K562 (cell line): ENCODE data around the gene LRRC14B. TPM values are rescaled to one million over a fixed set of nuclear protein-coding genes. Genes with fewer than 3 reads are reported as not detected.

ENCODE experiments used
- ATAC-seq: fragments of 200-7000 bp; cut with Tn5 transposase; 3 replicates; pipeline ENCODE4 v1.9.1; 2020; ENCODE audit warnings: moderate library complexity
- Bru-seq: library from RNA; stranded (reverse); fragments of 400-500 nt; gene quantifications from one replicate; lab custom pipeline; 2021; lab: Mats Ljungman, UMichigan
- BruChase-seq, 2 experiments: library from RNA; stranded (reverse); fragments of 400-500 nt; gene quantifications; one replicate each; lab custom pipeline; 2021; lab: Mats Ljungman, UMichigan
- BruUV-seq: library from RNA; stranded (reverse); fragments of 400-500 nt; replicated peaks from 2 replicates; lab custom pipeline; 2021; lab: Mats Ljungman, UMichigan
- CTCF ChIA-PET: fragments of 300-600 bp; formaldehyde crosslinking; extraction: SDS; loops from one replicate; lab custom pipeline; 2021; ENCODE audit warnings: low intra/inter-chr PET ratio; lab: Yijun Ruan, JAX
- POLR2A ChIA-PET: fragments of 300-600, 350-650 bp; sonication (Branson Sonifier 250); formaldehyde crosslinking; extraction: SDS; loops from one replicate; lab custom pipeline; 2021; ENCODE audit warnings: antibody characterized with exemption, inconsistent platforms; lab: Yijun Ruan, JAX
- DNase-seq, 4 experiments: peaks; one replicate each; pipeline versions ENCODE4 v3.0.0 to v3.0.0-alpha.2; 2011 to 2018; ENCODE audit warnings: low spot score in 3 of 4, mixed read lengths in 3 of 4; ENCODE audit errors: extremely low read depth in 1 of 4
- FAIRE-seq: peaks from 2 replicates; lab custom pipeline; 2011; peaks lifted over from hg19 to GRCh38; lab: Jason Lieb, UNC
- H2AFZ ChIP-seq: 2 replicates; pipeline ENCODE4 v1.6.0; 2011; ENCODE audit warnings: low read depth, low read length, control low read depth, inconsistent platforms
- H3K27ac ChIP-seq: fragments of 200-600 bp; 3 replicates; pipeline ENCODE4 v1.8.0; 2011; ENCODE audit warnings: low read depth, mild to moderate bottlenecking, control low read depth, inconsistent platforms, low read length, moderate library complexity, mixed read lengths; ENCODE audit errors: extremely low read depth
- H3K27me3 ChIP-seq, 2 experiments: fragments of 300-600 bp in 1 of 2; 2 replicates in 1 of 2; 3 replicates in 1 of 2; pipeline versions ENCODE4 v1.6.0 to v1.8.0; 2011; ENCODE audit warnings: inconsistent platforms in 2 of 2, low read length in 2 of 2, mild to moderate bottlenecking in 1 of 2, mixed read lengths in 1 of 2, moderate library complexity in 1 of 2; ENCODE audit not compliant: control insufficient read depth in 2 of 2, insufficient read depth in 2 of 2
- H3K36me3 ChIP-seq: fragments of 300-600 bp; 3 replicates; pipeline ENCODE4 v1.8.0; 2011; ENCODE audit warnings: mild to moderate bottlenecking, low read length, inconsistent platforms; ENCODE audit not compliant: control insufficient read depth, insufficient read depth
- H3K4me1 ChIP-seq, 2 experiments: fragments of 200-600 bp in 1 of 2; replicated peaks in 1 of 2; 2 replicates in 1 of 2; 3 replicates in 1 of 2; pipeline versions ENCODE4 v1.5.1 to v1.8.0; 2011; ENCODE audit warnings: inconsistent platforms in 2 of 2, low read length in 2 of 2, mild to moderate bottlenecking in 1 of 2, mixed read lengths in 1 of 2, moderate library complexity in 1 of 2; ENCODE audit not compliant: control insufficient read depth in 2 of 2, insufficient read depth in 2 of 2
- H3K4me2 ChIP-seq: 2 replicates; pipeline ENCODE4 v1.6.1; 2011; ENCODE audit warnings: low read length, control low read depth, inconsistent platforms, mixed read lengths; ENCODE audit not compliant: insufficient read depth
- H3K4me3 ChIP-seq: fragments of 200-600 bp; sonication (generic), shearing (Covaris generic); 2 replicates; pipeline ENCODE4 v1.5.1; 2016; ENCODE audit warnings: control low read depth, inconsistent platforms
- H3K79me2 ChIP-seq: fragments of 200-600 bp; 3 replicates; pipeline ENCODE4 v1.8.0; 2011; ENCODE audit warnings: low read length, inconsistent platforms; ENCODE audit not compliant: control insufficient read depth, insufficient read depth
- H3K9ac ChIP-seq, 2 experiments: 2 replicates each; pipeline versions ENCODE4 v1.6.0 to v1.6.1; 2011; ENCODE audit warnings: low read depth in 2 of 2, low read length in 2 of 2, control low read depth in 1 of 2, inconsistent platforms in 1 of 2, mild to moderate bottlenecking in 1 of 2, mixed read lengths in 1 of 2; ENCODE audit not compliant: insufficient read depth in 1 of 2
- H3K9me1 ChIP-seq: one replicate; pipeline ENCODE4 v1.6.0; 2011; ENCODE audit warnings: inconsistent platforms, mild to moderate bottlenecking, low read length, moderate library complexity; ENCODE audit not compliant: control insufficient read depth, insufficient read depth
- H3K9me3 ChIP-seq: replicated peaks from 2 replicates; pipeline ENCODE4 v1.5.1; 2011; ENCODE audit warnings: low read depth, low read length, inconsistent platforms; ENCODE audit not compliant: control insufficient read depth, insufficient read depth
- H4K20me1 ChIP-seq: replicated peaks from 2 replicates; pipeline ENCODE4 v1.6.1; 2011; ENCODE audit warnings: low read length, inconsistent platforms, mixed read lengths; ENCODE audit not compliant: control insufficient read depth, insufficient read depth
- EGR1 ChIP-seq: fragments of 450-650 bp; conservative IDR thresholded peaks from 2 replicates; pipeline ENCODE4 v1.6.1; 2017; ENCODE audit warnings: mild to moderate bottlenecking
- ESRRA ChIP-seq: fragments of 450-650 bp; IDR thresholded peaks from 2 replicates; pipeline ENCODE4 v1.6.1; 2014; ENCODE audit warnings: low read depth, mild to moderate bottlenecking, moderate library complexity, borderline replicate concordance
- FOXM1 ChIP-seq, 2 experiments: fragments of 450-650 bp in 1 of 2; sonication (generic) in 1 of 2; formaldehyde crosslinking in 1 of 2; IDR thresholded peaks; 2 replicates each; pipeline versions ENCODE4 v1.6.1 to v1.9.0; 2017 to 2022; ENCODE audit warnings: low read depth in 2 of 2, mild to moderate bottlenecking in 2 of 2, missing genetic modification reagents in 1 of 2, moderate library complexity in 1 of 2
- HNRNPL ChIP-seq: fragments of 200-400 bp; formaldehyde crosslinking; IDR thresholded peaks from 2 replicates; pipeline ENCODE4 v1.6.1; 2017; ENCODE audit warnings: low read depth, mild to moderate bottlenecking, low read length
- MTA1 ChIP-seq: fragments of 450-650 bp; IDR thresholded peaks from 2 replicates; pipeline ENCODE4 v1.6.1; 2017; ENCODE audit warnings: borderline replicate concordance
- NUFIP1 ChIP-seq: fragments of 450-650 bp; IDR thresholded peaks from 2 replicates; pipeline ENCODE4 v1.6.1; 2018; ENCODE audit not compliant: partially characterized antibody
- POLR2G ChIP-seq: fragments of 200-400 bp; formaldehyde crosslinking; IDR thresholded peaks from 2 replicates; pipeline ENCODE4 v1.6.1; 2017; ENCODE audit warnings: low read depth, mild to moderate bottlenecking, antibody characterized with exemption, low read length, moderate library complexity
- TAF15 ChIP-seq: fragments of 200-400 bp; formaldehyde crosslinking; IDR thresholded peaks from 2 replicates; pipeline ENCODE4 v1.6.1; 2017; ENCODE audit warnings: mild to moderate bottlenecking, low read depth, low read length, moderate library complexity
- WHSC1 ChIP-seq: IDR thresholded peaks from one replicate; pipeline ENCODE4 v1.6.1; 2012; ENCODE audit warnings: low read length, control low read depth, inconsistent platforms
- ZNF76 ChIP-seq: fragments of 250-450 bp; sonication (Bioruptor Pico); IDR thresholded peaks from 2 replicates; pipeline ENCODE4 v1.4.0; 2020; ENCODE audit warnings: mild to moderate bottlenecking, moderate library complexity, borderline replicate concordance
- ZNF830 ChIP-seq: fragments of 250-450 bp; sonication (Bioruptor Pico); IDR thresholded peaks from 2 replicates; pipeline ENCODE4 v1.5.0; 2021; ENCODE audit warnings: mild to moderate bottlenecking
- WGBS: fragments of 100-300 bp; shearing (Covaris generic); methylation state at CpG from one replicate; pipeline ENCODE4 v1.1.6; 2016; ENCODE audit warnings: low coverage, mixed read lengths; ENCODE audit not compliant: insufficient coverage; ENCODE audit errors: missing lambda C conversion rate; 5-methylcytosine and 5-hydroxymethylcytosine counted together
- in situ Hi-C: fragments of 300-500 bp; cut with MboI; formaldehyde crosslinking; loops from 4 replicates; pipeline ENCODE4 v1.15.0; 2018; ENCODE audit warnings: inconsistent platforms, mixed read lengths
- intact Hi-C: fragments of 100-400 bp; cut with micrococcal nuclease; formaldehyde crosslinking; loops from 2 replicates; pipeline ENCODE4 v1.14.2; 2022
- long read RNA-seq, 3 experiments: library from polyadenylated mRNA in 2 of 3; library from RNA in 1 of 3; unstranded in 2 of 3; stranded (forward) in 1 of 3; transcript quantifications; one replicate each; pipeline ENCODE4 v2.0.0, GENCODE V29; 2019 to 2022
- polyA minus RNA-seq, 3 experiments: library from RNA; depleted of rRNA, polyadenylated mRNA; stranded (reverse); fragments of >200 nt; gene quantifications; 2 replicates each; pipeline ENCODE4 v1.2.3, GENCODE V29; 2011
- polyA plus RNA-seq, 8 experiments: library from polyadenylated mRNA; depleted of rRNA in 4 of 8; stranded (reverse) in 5 of 8; unstranded in 3 of 8; fragments of >200 nt; fragmentation: Nextera tagmentation in 2 of 8; fragmentation: Illumina TruSeq in 1 of 8; extraction: Ambion mirVana in 2 of 8; extraction: Trizol in 1 of 8; gene quantifications; 2 replicates each; pipeline versions ENCODE4 v1.2.1 to v1.2.3, GENCODE V29; 2011 to 2014; ENCODE audit warnings: inconsistent platforms in 1 of 8, missing spikeins in 1 of 8
- total RNA-seq, 7 experiments: library from RNA; depleted of rRNA in 6 of 7; stranded (reverse); fragments of >200 nt in 6 of 7; fragmentation: Illumina TruSeq in 2 of 7; extraction: Trizol in 2 of 7; gene quantifications; 2 replicates each; pipeline versions ENCODE4 v1.2.1 to v1.2.3, GENCODE V29; 2011 to 2021; ENCODE audit warnings: low replicate concordance in 1 of 7
- TF ChIP-seq, protein P1 (sequence below): sonication (generic); formaldehyde crosslinking; IDR thresholded peaks from 2 replicates; pipeline ENCODE4 v1.8.1; 2023; ENCODE audit warnings: mild to moderate bottlenecking, missing genetic modification reagents
- TF ChIP-seq, protein P2 (sequence below): fragments of 450-650 bp; IDR thresholded peaks from 2 replicates; pipeline ENCODE4 v1.6.1; 2016; ENCODE audit warnings: antibody characterized with exemption

Gene LRRC14B
- total RNA-seq (2011; cell fraction: chromatin; rRNA removed; ENCODE audit: low replicate concordance) = not detected in 2 replicates
- total RNA-seq (2011; cell fraction: nucleolus; rRNA removed) = not detected in 2 replicates
- total RNA-seq (2011; cell fraction: nucleoplasm; rRNA removed) = not detected in 2 replicates
- total RNA-seq (2014; rRNA removed) (not detected in 2 replicates), total RNA-seq (2014; rRNA removed; fragmentation: Illumina TruSeq; extraction: Trizol) (not detected in 2 replicates), total RNA-seq (2015; rRNA removed; fragmentation: Illumina TruSeq; extraction: Trizol) (not detected in 2 replicates), total RNA-seq (2021) (not detected in 2 replicates), polyA plus RNA-seq (2011; rRNA removed) (not detected in 2 replicates), polyA plus RNA-seq (2014; fragmentation: Illumina TruSeq; extraction: Trizol) (not detected in 2 replicates), polyA plus RNA-seq (2014; fragmentation: Nextera tagmentation; extraction: Ambion mirVana) (not detected), polyA plus RNA-seq (2014; rRNA removed) (not detected in 2 replicates), polyA minus RNA-seq (2011; rRNA and poly(A)+ RNA removed) (not detected in 2 replicates), Bru-seq, nascent RNA (not detected), BruChase-seq, experiment 1, labeled RNA remaining after a 2-hour chase (not detected), BruChase-seq, experiment 2, labeled RNA remaining after a 6-hour chase (not detected)
- polyA plus RNA-seq (2011; cell fraction: cytosol; rRNA removed) = not detected in 2 replicates
- not detected in 2 replicates for polyA plus RNA-seq (2011; cell fraction: nucleus; rRNA removed)
- polyA plus RNA-seq (2012) = not detected in 2 replicates
- polyA minus RNA-seq (2011; cell fraction: cytosol; rRNA and poly(A)+ RNA removed) = not detected in 2 replicates
- not detected in 2 replicates for polyA minus RNA-seq (2011; cell fraction: nucleus; rRNA and poly(A)+ RNA removed)
- long read RNA-seq, experiment 1 = 0 reads
- long read RNA-seq, experiment 2 = 0 reads
- long read RNA-seq, experiment 3 = 0 reads

DNA sequence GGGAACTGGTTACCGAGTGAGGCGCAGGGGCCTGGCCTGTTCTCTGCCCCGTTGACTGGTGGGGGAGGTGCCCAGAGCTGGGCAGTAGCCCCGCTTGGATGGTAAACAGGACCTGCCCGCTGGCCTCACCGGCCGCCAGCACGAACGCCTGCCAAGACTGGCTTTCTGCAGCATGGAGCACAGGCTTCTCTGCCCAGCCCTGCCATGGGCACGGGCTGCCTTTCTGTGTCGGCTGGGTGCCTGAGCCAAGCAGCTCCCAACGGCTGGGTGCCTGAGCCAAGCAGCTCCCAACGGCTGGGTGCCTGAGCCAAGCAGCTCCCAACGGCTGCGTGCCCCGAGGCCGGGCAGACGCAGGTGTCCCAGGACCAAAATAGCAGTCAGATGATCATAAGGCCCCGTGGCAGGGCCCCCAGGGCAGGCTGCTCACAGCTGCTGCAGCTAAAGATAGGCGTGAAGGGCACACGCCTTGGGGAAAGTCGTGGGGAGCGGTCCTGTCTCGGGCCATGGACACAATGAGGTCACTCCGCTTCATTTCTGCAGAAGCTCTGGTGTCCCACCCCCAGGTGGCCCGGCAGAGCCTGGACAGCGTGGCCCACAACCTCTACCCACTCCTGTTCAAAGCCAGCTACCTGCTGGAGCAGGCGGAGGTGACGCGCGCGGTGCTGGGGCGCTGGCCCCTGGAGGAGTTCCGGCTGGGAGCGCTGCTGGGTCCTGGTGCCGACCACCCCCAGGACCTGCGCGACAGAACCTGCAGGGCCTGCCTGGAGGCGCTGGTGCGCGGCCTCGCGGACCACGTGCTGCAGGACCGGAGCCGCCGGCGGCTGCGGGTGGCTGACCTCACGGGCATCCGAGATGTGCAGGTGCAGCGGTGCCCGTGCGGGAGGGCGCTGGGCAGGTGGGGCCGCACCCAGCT lies at the start of gene LRRC14B:
TSS of gene LRRC14B (plus strand) at position 460 of the 913 bp plus-strand sequence. CDS start at position 504, 44 bp downstream.
- no peak within 1 kb of the TSS; a peak in 1 of 4 replicates for H3K9ac ChIP-seq
- no TSS peak for BruUV-seq
- H3K9me3 ChIP-seq = no peaks in the 10 kb centered on the region
- ATAC-seq = no peak
- H3K4me2 ChIP-seq = no peak within 1 kb of the TSS
- H3K4me3 ChIP-seq = no peak within 1 kb of the TSS
- H3K79me2 ChIP-seq = no peaks in the 10 kb centered on the region
- no peaks in the 10 kb centered on the region for H3K9me1 ChIP-seq
- POLR2A ChIA-PET = interaction anchor here (1.3 to 2.0 kb wide), 2 partner anchors 9 to 39 kb away, joined by 4 to 5 read pairs; no protein-coding TSS in a partner anchor
- no peak within 1 kb of the TSS for H3K27ac ChIP-seq
- 27% methylated on average over 52 of the region's 56 CpGs for WGBS
- no peaks in the 10 kb centered on the region for H3K36me3 ChIP-seq
- H3K27me3 ChIP-seq = peaks cover 34 to 81% of the 10 kb centered on the region in 2 experiments
- in situ Hi-C loops = no loop called here
- H3K4me1 ChIP-seq = peaks cover 0 to 71% of the 10 kb centered on the region in 2 experiments; a peak in 2 of 5 replicates
- H4K20me1 ChIP-seq = peaks cover 32% of the 10 kb centered on the region
- H2AFZ ChIP-seq = no peak within 1 kb of the TSS
- intact Hi-C loops = no loop called here
- FAIRE-seq = no peak
- DNase-seq = no peak
- TF ChIP-seq ZNF76 (CRISPR knock-in tag) (no peak), POLR2G (0 out of 2 replicates have a peak, but pooled peaks have one; percentile 7), TAF15 (no peak), WHSC1 (no peak), MTA1 (no peak), EGR1 (no peak), ESRRA (no peak), ZNF830 (CRISPR knock-in tag) (no peak), HNRNPL (no peak), FOXM1 (IDR thresholded peaks at IDR 0.05; ENCODE audit: low read depth) (no peak), FOXM1 (CRISPR knock-in tag; IDR thresholded peaks at IDR 0.05; ENCODE audit: low read depth) (no peak), NUFIP1 (no peak)
- TF ChIP-seq, protein P1, sequence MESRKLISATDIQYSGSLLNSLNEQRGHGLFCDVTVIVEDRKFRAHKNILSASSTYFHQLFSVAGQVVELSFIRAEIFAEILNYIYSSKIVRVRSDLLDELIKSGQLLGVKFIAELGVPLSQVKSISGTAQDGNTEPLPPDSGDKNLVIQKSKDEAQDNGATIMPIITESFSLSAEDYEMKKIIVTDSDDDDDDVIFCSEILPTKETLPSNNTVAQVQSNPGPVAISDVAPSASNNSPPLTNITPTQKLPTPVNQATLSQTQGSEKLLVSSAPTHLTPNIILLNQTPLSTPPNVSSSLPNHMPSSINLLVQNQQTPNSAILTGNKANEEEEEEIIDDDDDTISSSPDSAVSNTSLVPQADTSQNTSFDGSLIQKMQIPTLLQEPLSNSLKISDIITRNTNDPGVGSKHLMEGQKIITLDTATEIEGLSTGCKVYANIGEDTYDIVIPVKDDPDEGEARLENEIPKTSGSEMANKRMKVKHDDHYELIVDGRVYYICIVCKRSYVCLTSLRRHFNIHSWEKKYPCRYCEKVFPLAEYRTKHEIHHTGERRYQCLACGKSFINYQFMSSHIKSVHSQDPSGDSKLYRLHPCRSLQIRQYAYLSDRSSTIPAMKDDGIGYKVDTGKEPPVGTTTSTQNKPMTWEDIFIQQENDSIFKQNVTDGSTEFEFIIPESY (CRISPR knock-in tag) = peak; percentile 85
- TF ChIP-seq, protein P2, sequence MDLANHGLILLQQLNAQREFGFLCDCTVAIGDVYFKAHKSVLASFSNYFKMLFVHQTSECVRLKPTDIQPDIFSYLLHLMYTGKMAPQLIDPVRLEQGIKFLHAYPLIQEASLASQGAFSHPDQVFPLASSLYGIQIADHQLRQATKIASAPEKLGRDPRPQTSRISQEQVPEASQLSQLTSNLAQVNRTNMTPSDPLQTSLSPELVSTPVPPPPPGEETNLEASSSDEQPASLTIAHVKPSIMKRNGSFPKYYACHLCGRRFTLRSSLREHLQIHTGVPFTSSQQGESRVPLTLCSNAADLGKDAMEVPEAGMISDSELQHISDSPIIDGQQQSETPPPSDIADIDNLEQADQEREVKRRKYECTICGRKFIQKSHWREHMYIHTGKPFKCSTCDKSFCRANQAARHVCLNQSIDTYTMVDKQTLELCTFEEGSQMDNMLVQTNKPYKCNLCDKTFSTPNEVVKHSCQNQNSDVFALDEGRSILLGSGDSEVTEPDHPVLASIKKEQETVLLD = no peak
- CTCF ChIA-PET = no interaction called here
